Stimulated activated CD8-positive, alpha-beta memory T cell treated with anti-CD3 and anti-CD28 coated beads, Interleukin-4, amount 100 ng/mL, for 24 hours (primary cell): ENCODE measurements around the gene ITPR1.

Experiments used
- DNase-seq: peaks from one replicate; pipeline ENCODE4 v3.0.0-alpha.2; 2020; ENCODE audit warnings: low read depth

ITPR1 gene

DNA sequence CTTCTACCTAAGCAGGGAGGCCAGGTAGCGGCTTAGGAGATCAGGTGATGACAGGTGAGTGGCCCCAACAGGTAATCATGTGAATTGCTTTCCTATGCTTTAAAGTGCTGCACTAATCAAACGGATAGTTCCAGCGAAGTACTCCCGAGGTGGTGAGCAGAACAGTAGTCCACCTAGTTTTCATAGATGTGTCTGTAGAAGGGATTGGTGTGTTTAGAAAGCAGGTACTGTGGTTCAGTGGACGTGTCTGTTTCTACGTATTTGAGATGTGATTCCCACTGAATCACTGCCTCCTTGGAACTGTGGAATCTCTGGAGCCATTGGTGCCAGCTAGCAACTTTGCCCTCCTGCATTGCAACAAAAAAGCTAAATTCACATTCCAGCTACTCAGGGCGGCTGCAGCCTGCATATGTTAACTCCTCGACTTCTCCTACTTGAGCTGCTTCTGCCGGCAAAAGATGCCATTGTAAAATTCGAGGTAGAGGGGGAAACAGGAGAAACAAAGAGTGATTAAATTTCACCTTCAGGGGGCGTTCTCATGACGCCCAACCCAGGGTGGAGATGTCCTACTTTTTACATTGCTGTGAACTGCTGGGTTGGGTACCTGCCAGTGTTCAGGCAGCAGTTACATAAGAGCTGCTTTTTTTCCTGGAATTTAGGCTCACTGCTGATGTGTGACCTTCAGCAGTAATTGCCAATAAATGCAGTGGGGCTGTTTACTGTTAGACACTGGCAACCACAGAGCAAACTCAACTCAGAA is 227.3 kb downstream of the ITPR1 start:
- DNase-seq = no peak

DNA sequence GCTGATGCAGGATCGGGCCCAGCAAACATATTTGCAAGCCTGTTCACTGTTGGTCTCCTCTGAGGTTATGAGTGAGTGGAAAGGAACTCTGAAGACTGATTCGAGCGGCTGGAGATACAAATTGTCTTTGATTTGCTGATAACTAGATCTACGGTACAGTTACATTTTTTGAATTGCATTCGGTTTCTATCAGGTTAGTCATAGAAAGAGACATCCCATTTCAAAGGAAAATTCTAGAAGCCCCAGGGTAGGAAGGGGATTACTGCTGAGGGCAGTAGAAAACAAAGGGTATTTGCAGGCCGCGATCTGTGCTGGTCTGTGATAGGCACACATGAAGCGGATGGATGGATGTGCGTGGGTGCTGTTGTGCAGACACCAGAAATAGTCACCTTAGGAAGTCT is 228.4 kb downstream of the ITPR1 start:
- DNase-seq = no peak

DNA sequence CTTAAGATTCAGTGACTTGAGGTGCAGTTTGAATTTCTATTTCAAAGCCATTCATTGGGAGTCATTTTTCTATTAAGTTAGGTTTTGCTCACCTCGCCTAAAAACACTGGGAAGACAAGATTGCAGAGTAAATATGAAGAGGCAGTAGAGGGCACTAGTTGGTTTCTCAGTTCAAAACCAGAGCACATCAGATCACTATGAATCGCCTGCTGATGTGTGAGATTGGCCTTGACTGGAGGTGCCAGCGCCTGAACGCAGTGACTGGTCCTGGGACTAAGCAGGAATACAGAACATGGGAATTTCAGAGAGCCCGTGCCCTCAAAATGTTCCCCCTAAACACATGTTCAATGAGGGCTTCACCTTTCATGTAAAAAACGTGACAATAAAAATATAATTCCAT is 229.0 kb downstream of the ITPR1 start:
- DNase-seq = no peak

DNA sequence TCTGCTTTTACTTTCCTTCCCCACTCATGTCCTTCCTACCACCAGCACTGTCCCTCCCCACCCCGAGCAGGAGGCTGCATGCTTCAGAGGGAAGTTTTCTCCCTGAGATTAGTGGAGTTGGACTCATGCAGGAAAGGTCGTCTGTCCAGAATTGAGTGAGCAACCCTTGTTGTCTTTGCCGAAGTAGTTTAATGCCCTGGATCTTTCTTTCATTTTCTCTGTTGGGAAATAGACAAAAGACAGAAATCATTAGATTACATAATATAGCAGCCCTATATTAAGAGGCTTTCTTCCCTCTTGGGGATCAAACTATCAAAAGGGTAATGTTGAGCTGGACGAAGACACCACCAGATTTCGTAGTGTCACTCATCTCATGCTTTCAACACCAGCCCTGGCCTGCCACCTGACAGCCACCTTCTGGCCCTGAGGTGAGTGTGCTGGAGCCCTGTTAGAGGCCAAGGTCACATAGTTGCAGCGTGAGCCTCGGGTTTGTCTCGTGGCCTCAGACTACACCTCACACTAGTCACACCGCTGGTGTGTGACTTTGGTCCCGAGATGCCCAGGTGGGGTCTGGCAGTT is 231.0 kb downstream of the ITPR1 start:
- no peak for DNase-seq

DNA sequence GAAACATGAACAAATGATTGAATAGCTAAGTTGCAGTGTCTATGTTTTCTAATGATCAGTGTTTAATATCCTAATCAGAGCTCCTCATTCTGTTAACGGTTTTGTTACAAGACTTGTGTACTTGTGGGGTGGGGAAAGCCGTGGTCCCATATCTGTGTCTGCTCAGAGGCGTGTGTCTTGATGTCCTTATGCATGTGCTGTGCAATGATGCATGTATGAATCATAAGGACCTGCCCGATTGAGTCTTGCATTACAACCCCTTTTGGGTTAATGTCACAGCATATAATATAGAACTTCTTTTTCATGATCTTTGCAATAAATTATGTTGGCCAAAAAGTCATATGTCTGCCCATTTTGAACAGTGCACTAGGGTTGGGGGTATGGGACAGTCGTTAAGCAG is 233.4 kb downstream of the ITPR1 start:
- DNase-seq = no peak

DNA sequence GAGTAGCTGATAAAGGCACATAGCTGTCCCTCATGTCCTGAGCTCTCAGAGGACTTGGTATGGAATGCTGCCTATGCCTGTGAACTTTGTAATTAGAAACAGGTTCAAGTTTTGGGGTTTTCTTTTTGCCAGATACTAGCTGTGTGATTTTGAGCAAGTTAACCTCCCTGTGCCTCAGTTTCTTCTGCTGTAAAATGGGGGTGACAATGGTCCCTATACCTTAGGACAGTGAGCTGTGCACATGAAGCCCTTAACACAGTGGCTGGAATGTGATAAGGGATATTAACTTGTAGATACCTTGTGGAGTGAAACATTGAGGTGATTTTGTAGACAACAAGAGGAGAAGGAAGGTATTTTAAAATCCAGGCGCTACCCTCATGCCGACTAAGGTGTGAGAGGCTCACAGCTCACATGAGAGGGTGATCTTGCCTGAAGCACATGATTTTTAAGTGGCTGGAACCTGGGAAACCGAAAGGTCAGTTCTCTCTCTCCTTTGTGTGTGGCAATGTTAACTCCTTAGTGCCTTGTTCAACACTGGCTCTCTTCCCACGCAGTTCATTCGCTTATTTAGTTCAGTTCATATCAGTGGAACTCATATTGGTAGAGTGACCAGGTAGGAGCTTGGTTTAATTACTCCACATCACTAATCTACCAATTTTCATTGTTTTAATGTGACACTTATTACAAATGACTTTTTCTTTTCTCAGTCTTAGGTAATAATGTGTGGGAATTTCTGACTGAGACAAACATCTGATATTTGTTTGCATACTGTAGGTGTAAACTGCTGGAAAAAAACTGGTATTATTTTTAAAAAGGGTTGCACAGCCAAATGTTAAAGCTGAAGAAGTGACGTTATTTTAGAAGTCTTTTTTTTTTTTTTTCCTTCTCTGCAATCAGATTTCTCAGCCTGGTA is 236.2 kb downstream of the ITPR1 start:
- no peak for DNase-seq

DNA sequence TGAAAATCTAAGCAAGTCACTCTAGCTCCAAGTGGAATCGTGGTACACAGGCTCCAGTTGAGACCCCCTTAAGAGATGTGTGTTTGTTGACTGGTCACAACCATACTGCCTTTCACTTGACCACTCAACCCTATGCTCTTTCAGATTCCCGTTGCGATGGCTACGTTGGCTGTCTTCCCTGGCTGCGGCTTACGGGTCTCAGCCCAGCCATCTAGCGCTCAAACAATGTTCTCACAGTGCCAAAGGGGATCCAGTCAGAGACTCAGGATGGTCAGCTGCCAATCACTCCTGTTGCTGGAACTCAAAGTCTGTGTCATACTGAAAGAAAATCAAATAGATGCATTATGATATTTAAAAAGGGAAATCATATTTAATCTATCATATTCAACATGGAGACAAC is 237.6 kb downstream of the ITPR1 start:
- DNase-seq = no peak

DNA sequence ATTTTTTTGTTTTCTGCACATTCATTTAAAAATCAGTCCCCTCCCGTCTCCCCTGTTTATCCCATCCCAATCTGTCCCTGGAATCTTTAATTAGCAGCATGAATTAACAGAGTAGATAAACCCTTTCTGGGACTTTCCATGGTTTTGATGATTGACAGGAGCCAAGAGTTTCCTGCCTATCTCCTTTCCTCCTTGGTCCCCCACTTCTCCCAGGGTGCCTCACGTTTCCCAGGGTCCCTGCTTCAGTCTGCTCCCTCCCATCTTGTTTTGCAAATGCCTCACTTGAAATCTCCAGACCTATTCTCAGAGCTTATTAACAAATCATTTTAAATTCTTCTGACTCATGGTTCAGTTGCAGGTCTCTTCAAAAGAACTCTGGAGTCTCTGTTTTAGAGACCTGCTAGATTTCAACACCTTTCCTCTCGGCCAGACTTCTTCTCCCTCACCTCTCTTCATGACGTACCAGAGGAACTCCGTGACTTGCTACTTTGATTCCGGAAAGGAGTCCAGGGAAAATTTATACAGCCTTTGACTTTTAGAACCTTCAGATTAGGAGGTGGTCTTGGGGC is 238.5 kb downstream of the ITPR1 start:
- no peak for DNase-seq

DNA sequence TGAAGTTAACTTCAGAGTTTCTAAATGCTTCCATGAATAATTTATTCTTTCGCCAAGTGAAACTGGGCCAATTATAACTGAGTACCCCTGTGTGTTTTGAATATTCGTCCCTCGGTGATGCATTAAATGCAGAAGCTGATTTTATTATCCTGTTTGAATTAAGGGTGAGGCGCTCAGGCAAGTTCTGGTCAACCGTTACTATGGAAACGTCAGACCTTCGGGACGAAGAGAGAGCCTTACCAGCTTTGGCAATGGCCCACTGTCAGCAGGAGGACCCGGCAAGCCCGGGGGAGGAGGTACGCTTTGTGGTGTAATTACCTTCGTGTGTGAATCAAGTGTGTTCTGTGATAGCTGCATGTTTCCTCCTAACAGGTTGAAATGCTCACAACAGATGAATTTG is 239.8 kb downstream of the ITPR1 start:
- no peak for DNase-seq

DNA sequence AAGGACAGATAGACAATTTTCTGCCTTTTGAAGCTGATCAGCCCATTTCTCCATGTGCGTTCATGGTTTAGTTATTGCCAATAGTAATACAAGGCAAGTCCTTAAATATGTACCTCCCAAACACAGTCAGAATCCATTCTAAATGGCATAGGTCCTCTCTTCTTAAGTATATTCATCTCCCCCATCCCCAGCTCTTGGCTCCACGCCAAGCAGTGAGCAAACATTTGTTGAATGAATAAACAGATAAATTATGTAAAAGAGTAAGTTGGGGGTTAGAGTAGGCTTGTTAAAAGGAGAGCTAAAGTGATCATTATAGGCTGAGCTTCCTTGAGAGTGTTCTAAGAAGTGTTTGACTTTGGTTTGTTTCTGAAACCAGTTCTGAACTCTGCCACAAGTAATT is 241.3 kb downstream of the ITPR1 start:
- DNase-seq = no peak

DNA sequence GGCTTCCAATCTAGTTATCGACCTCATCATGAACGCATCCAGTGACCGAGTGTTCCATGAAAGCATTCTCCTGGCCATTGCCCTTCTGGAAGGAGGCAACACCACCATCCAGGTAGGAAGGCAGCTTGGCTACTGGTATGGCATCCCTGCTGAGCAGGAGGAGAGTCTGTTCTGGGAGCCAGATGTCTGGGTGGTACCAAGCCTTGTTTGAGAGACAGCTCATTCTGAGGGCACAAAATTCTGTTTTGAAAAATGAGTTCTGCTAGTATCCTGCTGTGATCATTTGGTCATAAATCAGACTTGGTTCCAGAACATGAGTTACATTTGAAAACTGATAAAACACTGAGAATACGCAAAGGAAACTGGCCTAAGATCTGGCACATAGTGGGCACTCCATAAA is 242.1 kb downstream of the ITPR1 start:
- no peak for DNase-seq

DNA sequence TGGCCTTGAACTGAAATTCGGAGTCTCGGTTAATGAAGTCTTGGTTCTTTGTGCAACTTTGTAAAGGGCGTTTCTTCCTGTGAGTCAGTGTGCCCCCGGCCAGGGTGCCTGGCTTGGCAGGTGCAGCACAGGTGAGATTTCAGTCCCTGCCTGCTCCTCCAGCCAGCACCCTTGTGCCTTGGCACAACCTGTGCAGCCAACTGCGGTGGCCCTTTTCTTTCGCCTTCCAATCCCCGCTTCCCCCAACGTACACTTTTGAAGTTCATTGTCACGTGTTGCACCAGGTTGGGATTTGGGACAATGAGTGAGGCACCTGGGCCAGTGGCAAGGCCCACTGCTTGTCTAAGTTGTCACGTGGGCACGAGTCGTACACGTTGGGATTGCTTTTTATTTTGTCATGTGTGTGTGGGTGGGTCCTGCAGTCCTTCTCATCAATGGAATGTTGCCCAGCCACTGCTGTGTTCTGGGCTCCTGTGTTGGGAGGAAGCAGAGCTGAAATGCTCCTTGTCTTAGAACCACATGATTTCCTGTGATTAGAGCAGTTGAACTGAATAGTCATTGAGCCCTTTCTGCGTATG is 243.2 kb downstream of the ITPR1 start:
- DNase-seq = no peak

DNA sequence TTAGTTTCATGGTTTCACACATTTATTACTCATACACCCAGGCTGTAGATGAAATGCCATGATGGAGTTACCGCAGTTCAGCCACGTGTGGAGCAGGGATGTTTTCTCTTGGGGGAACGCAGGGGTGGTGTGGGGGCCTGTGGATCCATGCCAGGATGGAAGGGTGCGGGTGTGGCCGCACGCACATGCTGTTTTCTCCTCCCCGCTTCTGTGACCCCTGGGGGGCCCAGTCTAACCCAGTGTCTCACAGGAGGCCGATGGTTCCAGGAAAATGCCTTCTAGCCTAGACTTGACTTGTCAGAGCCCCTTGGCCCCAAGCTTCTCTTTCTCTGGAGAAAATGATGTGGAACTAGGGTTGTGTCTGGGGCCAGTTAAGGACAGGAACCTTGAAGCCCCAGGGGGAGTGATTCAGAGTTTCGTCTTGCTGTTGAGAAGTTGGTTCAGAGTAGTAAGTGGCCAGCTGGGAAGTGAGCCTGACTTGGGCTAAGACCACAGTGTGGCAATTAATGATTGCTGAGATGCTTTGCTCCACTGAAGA is 245.7 kb downstream of the ITPR1 start:
- no peak for DNase-seq

DNA sequence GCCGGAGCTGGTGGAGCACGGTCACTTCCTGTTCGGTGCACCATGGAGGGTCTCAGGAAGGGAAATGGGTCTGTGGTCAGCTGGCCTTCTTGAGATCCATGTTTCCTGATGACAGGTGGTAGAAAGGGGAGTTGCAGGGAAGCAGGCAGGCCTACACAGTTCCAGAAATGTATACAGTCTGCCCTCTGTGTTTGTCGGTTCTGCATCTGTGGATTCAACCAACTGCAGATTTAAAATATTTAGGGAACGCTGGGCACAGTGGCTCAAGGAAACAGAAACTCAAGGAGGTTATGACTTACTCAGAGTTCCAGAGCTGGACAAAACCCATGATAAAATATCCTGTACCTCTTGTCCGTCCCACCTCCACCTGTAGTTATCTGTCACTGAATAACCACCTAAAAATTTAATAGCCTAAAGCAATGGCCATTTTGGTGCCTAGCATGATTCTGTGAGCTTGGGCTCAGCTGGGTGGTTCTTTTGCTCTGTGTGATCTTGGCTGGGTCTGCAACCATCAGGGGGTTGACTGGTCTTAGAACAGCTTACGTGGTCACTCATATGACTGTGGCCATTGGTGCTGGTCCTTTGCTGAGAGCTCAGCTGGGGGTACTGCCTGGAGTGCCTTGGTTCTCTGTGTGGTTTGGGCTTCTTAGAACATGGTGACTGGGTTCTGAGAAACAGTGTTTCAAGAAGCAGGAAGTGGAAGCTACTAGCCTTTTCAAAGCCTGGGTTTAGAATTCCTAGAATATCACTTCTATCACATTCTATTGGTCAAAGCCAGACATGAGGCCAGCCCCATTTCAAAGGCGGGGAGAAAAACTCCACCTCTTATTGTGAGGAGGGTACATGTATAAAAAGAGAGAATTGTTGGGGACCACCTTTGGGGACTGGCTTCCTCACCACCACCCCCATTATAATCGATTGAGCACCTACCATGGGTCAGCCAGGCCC is 246.4 kb downstream of the ITPR1 start:
- no peak for DNase-seq

DNA sequence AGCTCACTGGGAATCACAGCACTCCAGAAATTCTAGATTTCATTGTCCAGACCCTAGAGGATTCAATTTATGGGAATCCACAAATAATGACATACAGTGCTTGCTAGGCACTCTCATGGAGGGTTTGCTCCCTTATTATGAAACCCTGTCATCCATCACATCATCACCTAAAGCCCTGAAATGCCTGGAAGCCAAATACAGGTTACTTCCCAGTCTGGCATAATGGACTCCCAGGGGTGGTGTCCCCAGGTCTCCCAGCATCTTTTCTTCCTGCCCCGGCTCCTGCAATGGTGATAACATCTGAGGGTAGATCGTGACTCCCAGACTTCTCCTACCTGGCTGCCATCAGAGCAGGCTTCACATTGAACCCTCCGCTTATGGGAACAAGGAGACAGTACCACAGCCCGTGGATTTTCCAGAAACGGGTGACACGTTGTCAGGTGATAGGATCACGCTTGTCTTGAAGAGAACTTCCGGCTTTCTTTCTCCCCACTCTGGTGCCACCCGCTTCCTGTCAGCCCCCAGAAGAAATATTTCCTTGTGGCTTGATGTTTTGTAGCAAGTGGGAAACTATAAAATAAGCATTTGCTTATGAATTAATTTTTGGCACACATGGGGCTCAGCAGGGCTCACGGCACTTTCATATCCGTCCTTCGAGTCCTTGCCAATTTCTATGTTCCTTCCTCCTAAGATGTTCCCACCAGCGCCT is 247.4 kb downstream of the ITPR1 start:
- DNase-seq = no peak

DNA sequence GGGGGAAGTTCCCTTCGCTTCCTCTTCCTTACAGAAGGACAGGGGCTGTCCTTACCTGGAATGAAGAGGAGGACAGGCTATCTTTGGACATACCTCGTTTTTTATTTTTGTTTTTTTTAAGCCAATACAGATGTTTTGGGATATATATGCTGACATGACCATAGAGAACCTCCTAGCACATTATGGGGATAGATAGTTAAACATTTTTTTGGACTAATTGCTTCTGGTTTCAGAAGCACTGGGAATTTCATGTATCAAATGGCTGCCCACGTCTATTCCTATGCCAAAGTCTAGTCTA is 247.9 kb downstream of the ITPR1 start:
- no peak for DNase-seq

DNA sequence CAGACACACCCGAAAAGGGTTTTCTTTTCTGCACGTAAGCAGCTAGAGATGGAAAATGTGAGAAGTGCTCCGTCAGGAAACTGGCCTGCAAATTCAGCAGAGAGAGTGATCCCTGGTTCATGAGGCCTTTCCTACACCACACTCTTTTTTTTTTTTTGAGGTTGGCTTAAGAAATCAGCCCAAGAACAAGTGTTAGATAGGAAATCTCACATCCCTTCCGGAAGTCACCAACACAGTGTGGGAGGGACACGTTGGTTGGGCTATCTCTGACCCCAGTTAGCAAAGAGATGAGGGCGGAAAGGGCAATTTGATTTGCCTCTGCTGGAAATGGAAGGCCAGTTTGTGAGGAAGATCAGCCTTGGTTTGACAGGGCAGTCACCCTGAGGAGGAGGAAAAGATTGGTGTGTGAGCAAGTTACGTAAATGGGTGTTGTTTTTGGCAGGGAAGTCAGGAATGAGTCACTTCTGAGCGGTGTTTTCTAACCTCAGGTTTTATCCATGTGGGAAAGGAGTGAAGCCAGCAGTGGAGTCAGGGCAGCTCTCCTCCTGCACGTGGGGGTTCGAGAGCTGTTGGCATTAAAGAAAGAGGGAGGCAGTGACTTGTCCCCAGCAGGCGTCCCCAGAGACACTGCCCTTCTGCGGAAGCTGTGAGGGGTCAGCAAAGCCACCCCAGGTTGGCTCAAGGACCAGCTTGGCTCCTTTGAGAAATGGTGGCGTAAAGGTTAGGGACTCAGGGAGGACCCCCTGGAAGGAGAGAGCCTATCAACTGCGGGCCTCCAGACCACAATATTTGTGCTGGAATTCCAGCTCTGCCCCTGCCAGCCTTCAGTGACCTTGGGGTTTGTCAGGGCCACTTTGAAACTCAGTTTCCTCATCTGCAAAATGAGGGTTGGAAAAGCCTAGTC is 248.5 kb downstream of the ITPR1 start:
- no peak for DNase-seq

DNA sequence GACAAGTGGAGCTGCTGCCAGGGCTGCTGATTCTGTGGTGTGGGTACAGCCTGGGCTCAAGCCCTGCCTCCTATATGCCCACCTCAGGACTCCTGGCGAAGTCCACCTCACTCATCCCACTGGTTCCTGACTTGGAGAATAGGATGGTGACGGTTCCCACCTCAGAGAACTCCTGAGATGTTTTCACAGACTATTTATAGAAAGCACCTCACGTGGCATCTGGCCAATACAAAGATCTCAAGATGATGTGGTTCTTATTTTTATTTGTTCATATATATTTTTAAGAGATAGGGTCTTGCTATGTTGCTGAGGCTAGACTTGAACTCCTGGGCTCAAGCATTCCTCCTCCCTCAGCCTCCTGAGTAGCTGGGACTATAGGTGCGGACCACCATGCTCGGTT is 249.2 kb downstream of the ITPR1 start:
- no peak for DNase-seq

DNA sequence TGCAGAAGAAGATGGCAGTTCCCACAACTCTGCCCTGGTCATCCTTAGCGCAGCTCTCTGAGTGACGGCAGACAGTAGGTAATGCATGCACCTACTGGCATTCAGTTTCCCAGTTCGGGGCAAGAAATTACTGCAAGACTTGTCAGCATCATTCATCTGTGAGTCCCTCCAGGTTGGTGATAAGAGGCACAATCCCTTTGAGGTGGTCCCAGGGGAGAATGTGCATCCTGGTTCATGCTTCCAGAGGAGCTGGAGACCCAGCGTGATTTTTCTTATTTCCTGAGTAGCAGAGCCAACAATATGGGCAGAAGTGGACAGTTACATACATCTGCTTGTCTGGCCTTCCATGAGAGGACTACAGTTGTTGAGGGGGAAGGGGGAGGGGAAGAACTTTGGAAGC is 250.2 kb downstream of the ITPR1 start:
- no peak for DNase-seq
